Ramos (cell line): Measurements from ENCODE around the gene TRIM27.

ENCODE experiments used
- in situ Hi-C: fragments of 300-500 bp; cut with MboI; formaldehyde crosslinking; loops from one replicate; pipeline ENCODE4 v1.14.3; 2022; ENCODE audit warnings: low sequenced_read_pairs; ENCODE audit not compliant: unreplicated experiment

TRIM27 gene

GRCh38 chr6:28900577-28901256, 23.1 kb downstream of the TRIM27 start:
- in situ Hi-C loops: no loop called here

- in situ Hi-C loops: no loop called here
These were observed 25.1 kb downstream of the TRIM27 start for GRCh38 chr6:28898710-28898965.

GRCh38 chr6:28897369-28897745, 26.4 kb downstream of the TRIM27 start:
- in situ Hi-C loops: no loop called here

GRCh38 chr6:28896505-28897368, 27.0 kb downstream of the TRIM27 start:
- in situ Hi-C loops: no loop called here

GRCh38 chr6:28895131-28895812, 28.5 kb downstream of the TRIM27 start:
- in situ Hi-C loops: no loop called here

- in situ Hi-C loops: no loop called here
These were observed 30.5 kb downstream of the TRIM27 start for GRCh38 chr6:28893172-28893799.

GRCh38 chr6:28892525-28892924, 31.3 kb downstream of the TRIM27 start:
- in situ Hi-C loops: no loop called here

- in situ Hi-C loops: no loop called here
These were observed 35.8 kb downstream of the TRIM27 start for GRCh38 chr6:28887796-28888496.

- in situ Hi-C loops: no loop called here
These were observed 37.7 kb downstream of the TRIM27 start for GRCh38 chr6:28886079-28886439.

GRCh38 chr6:28884423-28885131, 39.2 kb downstream of the TRIM27 start:
- in situ Hi-C loops: no loop called here

- in situ Hi-C loops: no loop called here
These were observed 42.6 kb downstream of the TRIM27 start for GRCh38 chr6:28880894-28881780.

- in situ Hi-C loops: no loop called here
These were observed 43.3 kb downstream of the TRIM27 start for GRCh38 chr6:28880519-28880893.

- in situ Hi-C loops: loop anchor here (10.0 kb wide), 2 partner anchors 982 to 1042 kb away; a partner anchor contains a TSS
These were observed 47.1 kb downstream of the TRIM27 start for GRCh38 chr6:28876710-28877109.

GRCh38 chr6:28875191-28875747, 48.5 kb downstream of the TRIM27 start:
- in situ Hi-C loops: loop anchor here (10.0 kb wide), 2 partner anchors 980 to 1040 kb away; a partner anchor contains a TSS

- in situ Hi-C loops: loop anchor here (10.0 kb wide), 2 partner anchors 977 to 1037 kb away; a partner anchor contains a TSS
These were observed 51.5 kb downstream of the TRIM27 start for GRCh38 chr6:28872157-28872817.

GRCh38 chr6:28871335-28872156, 52.2 kb downstream of the TRIM27 start:
- in situ Hi-C loops: loop anchor here (10.0 kb wide), 2 partner anchors 977 to 1037 kb away; a partner anchor contains a TSS

- in situ Hi-C loops: loop anchor here (10.0 kb wide), 1 partner anchor 1734 kb away; a partner anchor contains a TSS
These were observed 54.9 kb downstream of the TRIM27 start for GRCh38 chr6:28868873-28869272.
